GM10266 (cell line): ENCODE results near the gene CTNND2.

Source experiments
- DNase-seq: peaks from one replicate; pipeline ENCODE4 v3.0.0; 2012; ENCODE audit errors: extremely low spot score
- CTCF ChIP-seq: IDR thresholded peaks from 2 replicates; pipeline ENCODE4 v1.5.1; 2012; ENCODE audit warnings: mild to moderate bottlenecking, low read depth; ENCODE audit not compliant: control insufficient read depth, insufficient read depth; ENCODE audit errors: missing control alignments

The CTNND2 gene

DNA sequence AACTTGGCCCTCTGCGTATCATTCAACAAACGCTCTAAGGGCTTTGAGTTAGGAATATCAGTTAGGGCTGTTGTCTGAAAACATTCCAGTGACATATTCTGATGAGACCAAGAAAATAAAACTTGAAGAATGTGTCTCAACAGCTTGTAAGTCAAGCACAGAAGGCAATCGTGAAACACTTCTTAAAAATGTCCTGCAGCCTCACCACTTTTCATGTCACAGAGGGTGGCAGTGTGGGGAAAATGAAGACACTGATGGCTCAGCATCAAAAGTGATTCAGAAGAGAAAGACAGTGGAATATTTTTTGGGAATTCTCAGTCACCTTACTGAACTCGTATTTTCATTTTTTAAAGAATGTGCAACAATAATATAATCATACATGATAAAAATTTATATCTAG, 247.3 kb downstream of the CTNND2 start:
- no peak for TF ChIP-seq CTCF
- DNase-seq = no peak

DNA sequence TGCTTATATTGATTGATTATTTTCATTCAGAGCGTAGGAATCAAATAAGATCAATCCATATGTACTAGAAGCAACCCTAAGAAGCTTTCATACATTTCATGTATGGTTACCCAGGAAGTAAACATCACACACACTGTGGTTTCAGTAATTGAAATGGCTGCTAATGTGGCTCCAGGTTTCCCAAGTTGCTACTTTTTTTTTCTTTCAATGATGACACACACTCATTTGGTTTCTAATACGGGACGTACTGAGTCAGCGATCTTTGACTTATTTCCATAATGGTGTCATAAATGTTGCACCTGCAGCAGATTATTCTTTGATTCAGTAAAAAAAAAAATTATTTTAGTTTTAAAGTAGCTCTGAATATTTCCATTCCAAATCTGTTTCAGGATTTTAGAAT, 248.6 kb downstream of the CTNND2 start:
- no peak for DNase-seq
- TF ChIP-seq CTCF = no peak

DNA sequence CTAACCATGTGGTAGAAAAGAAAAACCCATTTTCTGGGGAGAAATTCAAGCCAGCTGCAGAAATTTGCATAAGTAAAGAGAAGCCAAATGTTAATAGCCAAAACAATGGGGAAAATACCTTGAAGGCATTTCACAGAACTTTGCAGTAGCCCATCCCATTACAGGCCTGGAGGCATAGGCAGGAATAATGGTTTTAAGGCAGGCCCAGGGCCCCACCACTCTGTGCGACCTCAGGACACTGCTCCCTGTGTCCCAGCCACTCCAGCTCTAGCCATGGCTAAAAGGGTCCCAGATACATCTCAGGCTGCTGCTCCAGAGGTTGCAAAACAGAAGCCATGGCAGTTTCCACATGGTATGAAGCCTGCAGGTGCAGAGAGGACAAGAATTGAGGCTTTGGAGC, 253.3 kb downstream of the CTNND2 start:
- no peak for TF ChIP-seq CTCF
- DNase-seq = no peak

- no peak for DNase-seq
- no peak for TF ChIP-seq CTCF
Measured at GRCh38 chr5:11646141-11646540, 258.1 kb downstream of the CTNND2 start.

DNA sequence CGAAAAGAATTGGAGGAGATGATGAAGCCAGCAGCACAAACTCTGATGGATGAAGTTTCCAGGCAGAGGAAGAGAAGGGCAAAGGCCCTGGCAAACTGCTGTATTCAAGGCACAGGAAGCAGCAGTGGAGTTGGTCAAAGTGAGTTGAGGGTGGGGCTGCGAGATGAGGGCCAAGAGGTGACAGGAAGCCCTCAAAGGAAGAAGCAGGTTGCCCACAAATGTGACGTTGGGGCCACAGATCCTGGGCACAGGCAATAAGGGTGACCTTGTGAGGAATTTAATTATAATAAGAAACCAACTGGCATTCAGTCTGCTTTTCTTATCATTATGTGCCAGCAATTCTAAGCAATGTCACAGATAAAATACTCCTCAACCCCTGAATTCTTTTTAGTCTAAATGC, 261.8 kb downstream of the CTNND2 start:
- DNase-seq = no peak
- no peak for TF ChIP-seq CTCF

GRCh38 chr5:11640158-11640873, 263.9 kb downstream of the CTNND2 start:
- no peak for DNase-seq
- no peak for TF ChIP-seq CTCF

- no peak for TF ChIP-seq CTCF
- DNase-seq = no peak
Measured at GRCh38 chr5:11622785-11623184, 281.5 kb downstream of the CTNND2 start.
